Measurements from ENCODE around the gene CCDC77. TPM values are rescaled to one million over a fixed set of nuclear protein-coding genes. Genes with fewer than 3 reads are reported as not detected.

The CCDC77 gene
- total RNA-seq = 10 to 100 TPM; 21.3 to 37.0 TPM
- polyA plus RNA-seq (ENCODE audit: insufficient read depth, low read depth, low replicate concordance) = 19.5 TPM
- long read RNA-seq, donor 1 = 0 reads
- long read RNA-seq, donor 2 = 0 reads

DNA sequence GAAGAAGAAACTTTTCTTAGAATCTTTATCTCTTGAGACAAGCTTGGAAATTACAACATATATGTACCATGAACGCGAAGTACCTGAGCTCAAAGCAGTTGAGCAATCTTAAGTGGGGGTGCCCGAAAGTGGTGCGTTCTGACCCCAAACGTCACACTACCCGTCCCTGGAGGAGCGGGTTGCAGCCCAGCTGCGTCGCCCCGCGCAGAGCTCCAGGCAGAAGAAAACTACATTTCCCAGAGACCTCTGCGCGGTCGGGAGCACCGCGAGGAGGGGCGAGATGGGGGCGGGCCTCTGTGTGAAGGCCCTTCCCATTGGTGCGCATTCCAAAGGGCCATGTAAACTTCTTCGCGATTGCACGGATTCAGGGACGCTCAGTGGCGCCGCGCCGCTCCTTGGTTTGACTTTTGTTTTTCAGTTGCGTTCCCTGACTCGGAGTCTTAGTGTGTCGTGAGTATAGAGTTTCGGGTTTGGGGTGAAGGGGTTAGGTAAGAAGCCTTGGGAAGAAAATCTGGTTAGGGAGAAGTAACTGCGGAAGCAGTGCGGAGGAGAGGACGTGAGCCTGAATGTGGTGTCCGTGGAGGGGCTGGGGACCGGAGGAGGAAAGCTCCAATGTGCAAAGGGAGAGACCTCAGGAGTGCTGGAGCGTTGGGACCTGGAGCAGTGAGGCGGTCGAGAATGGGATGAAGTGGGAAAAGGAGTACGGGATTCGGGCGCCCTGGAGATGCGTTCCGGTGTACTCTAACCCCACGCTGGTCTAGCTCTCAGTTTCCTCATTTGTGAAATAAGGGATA is at the start of gene CCDC77:
Gene CCDC77 (plus strand): TSS at position 410 of the 794 bp plus-strand sequence. CDS start 7,740 bp downstream, outside the sequence.
- no peaks in the 10 kb centered on the region for H3K36me3 ChIP-seq (ENCODE audit: low read depth, missing control alignments)
- peak within 1 kb of the TSS; percentile 32 to 70 for H3K27ac ChIP-seq
- peak within 1 kb of the TSS; percentile 58 to 73 for H3K4me3 ChIP-seq
- H3K4me1 ChIP-seq = peaks cover 7% of the 10 kb centered on the region
- peak; percentile 96 for DNase-seq
- 0 to 1% methylated on average over 44 to 45 of the region's 45 CpGs for WGBS, 2 donors
- TF ChIP-seq CTCF (IDR thresholded peaks at IDR 0.05) = peak in 1 of 3 experiments; percentile 20
- no peak for TF ChIP-seq POLR2A (IDR thresholded peaks at IDR 0.05)
- intact Hi-C loops (cut with DNase I; ENCODE audit: low total_unique reads) = no loop called here
- H3K9me3 ChIP-seq = no peaks in the 10 kb centered on the region
- H3K27me3 ChIP-seq = no peaks in the 10 kb centered on the region

- Histone ChIP-seq H3K4me3 (no peak overlapping the region), H3K4me1 (no peaks in the 10 kb centered on the region), H3K27me3 (no peaks in the 10 kb centered on the region), H3K36me3 (ENCODE audit: low read depth, missing control alignments) (no peaks in the 10 kb centered on the region), H3K27ac (no peak overlapping the region), H3K9me3 (no peaks in the 10 kb centered on the region)
- intact Hi-C loops (cut with DNase I; ENCODE audit: low total_unique reads) = no loop called here
- WGBS, 2 donors = 92 to 94% methylated on average over 7 of the region's 7 CpGs
- no peak for DNase-seq
- TF ChIP-seq CTCF (IDR thresholded peaks at IDR 0.05) (no peak), POLR2A (IDR thresholded peaks at IDR 0.05) (no peak)
Measured at GRCh38 chr12:356276-356988, 45.0 kb upstream of the CCDC77 start.

DNA sequence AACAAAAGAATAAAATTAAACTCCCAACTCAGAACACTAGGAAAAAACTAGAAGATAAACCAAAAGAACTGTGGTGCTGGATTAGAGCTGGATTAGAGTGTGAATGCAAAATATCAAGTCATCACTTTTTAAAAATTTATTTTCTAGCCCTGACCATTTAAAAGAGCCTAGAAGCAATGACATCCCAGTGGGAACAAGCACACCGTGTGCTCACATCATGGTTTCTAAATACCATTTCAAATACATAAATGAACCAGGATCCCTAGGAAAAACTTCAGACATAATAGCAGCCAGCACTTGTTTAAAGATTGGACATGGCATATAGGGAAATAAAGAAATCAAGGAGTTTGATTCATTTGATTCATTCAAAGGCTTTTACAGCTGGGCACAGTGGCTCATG is 42.4 kb upstream of the CCDC77 start:
- Histone ChIP-seq H3K36me3 (ENCODE audit: low read depth, missing control alignments) (no peaks in the 10 kb centered on the region), H3K9me3 (no peaks in the 10 kb centered on the region), H3K27me3 (no peaks in the 10 kb centered on the region), H3K4me3 (no peak overlapping the region), H3K4me1 (no peaks in the 10 kb centered on the region), H3K27ac (no peak overlapping the region)
- TF ChIP-seq POLR2A (IDR thresholded peaks at IDR 0.05) = no peak
- TF ChIP-seq CTCF (IDR thresholded peaks at IDR 0.05) = no peak
- WGBS, 2 donors = 91 to 100% methylated on average over 1 of the region's 1 CpG
- intact Hi-C loops (cut with DNase I; ENCODE audit: low total_unique reads) = no loop called here
- DNase-seq = no peak

DNA sequence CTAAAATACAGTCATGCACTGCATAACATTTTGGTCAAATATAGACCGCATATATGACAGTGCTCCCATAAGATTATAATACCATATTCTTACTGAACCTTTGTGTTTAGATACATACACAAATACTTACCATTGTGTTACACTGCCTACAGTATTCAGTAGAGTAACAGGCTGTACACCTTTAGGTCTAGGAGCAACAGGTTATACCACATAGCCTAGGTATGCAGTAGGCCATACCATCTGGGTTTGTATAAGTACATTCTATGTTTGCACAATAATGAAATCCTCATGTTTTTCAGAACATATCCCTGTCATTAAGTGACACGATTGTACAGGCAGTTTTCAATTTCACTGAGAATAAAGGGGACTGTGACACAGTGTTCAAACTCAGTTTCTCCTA is 34.6 kb upstream of the CCDC77 start:
- Histone ChIP-seq H3K4me1 (no peaks in the 10 kb centered on the region), H3K36me3 (ENCODE audit: low read depth, missing control alignments) (no peaks in the 10 kb centered on the region), H3K27ac (no peak overlapping the region), H3K9me3 (no peaks in the 10 kb centered on the region), H3K4me3 (no peak overlapping the region), H3K27me3 (no peaks in the 10 kb centered on the region)
- no peak for TF ChIP-seq CTCF (IDR thresholded peaks at IDR 0.05)
- TF ChIP-seq POLR2A (IDR thresholded peaks at IDR 0.05) = no peak
- DNase-seq = no peak
- WGBS, 2 donors = 96 to 100% methylated on average over 2 of the region's 2 CpGs
- intact Hi-C loops (cut with DNase I; ENCODE audit: low total_unique reads) = no loop called here
